HepG2 (cell line): ENCODE data around the gene NPIPB6. TPM values are rescaled to one million over a fixed set of nuclear protein-coding genes. Genes with fewer than 3 reads are reported as not detected.

Experiments
- BHLHE40 ChIP-seq: IDR thresholded peaks from 2 replicates; pipeline ENCODE4 v1.6.1; 2011; ENCODE audit warnings: low read length, improper control_type of control experiment
- CREB1 ChIP-seq, 2 experiments: fragments of 450-650 bp in 1 of 2; IDR thresholded peaks; 2 replicates each; pipeline ENCODE4 v1.6.1; 2016 to 2017; ENCODE audit warnings: control low read depth in 1 of 2, mild to moderate bottlenecking in 1 of 2, missing compliant biosample characterization in 1 of 2, missing genetic modification characterization in 1 of 2
- GABPA ChIP-seq, 2 experiments: IDR thresholded peaks; 2 replicates each; pipeline ENCODE4 v1.6.1; 2011 to 2016; ENCODE audit warnings: low read depth in 2 of 2, low read length in 1 of 2, missing biosample characterization in 1 of 2, missing genetic modification characterization in 1 of 2
- GTF2F1 ChIP-seq: fragments of 150-350 bp; IDR thresholded peaks from 2 replicates; pipeline ENCODE4 v1.6.1; 2014; ENCODE audit warnings: low read length
- HDAC1 ChIP-seq: sonication (generic); formaldehyde crosslinking; IDR thresholded peaks from 2 replicates; pipeline ENCODE4 v1.5.1; 2020; ENCODE audit warnings: mild to moderate bottlenecking, missing genetic modification reagents
- HMG20A ChIP-seq: IDR thresholded peaks from 2 replicates; pipeline ENCODE4 v1.6.1; 2016; ENCODE audit warnings: borderline replicate concordance
- KLF6 ChIP-seq: IDR thresholded peaks from 2 replicates; pipeline ENCODE4 v1.8.0; 2016; ENCODE audit warnings: missing biosample characterization, missing genetic modification reagents
- MATR3 ChIP-seq: sonication (generic); formaldehyde crosslinking; IDR thresholded peaks from 2 replicates; pipeline ENCODE4 v1.4.0; 2020; ENCODE audit warnings: missing genetic modification reagents
- MAX ChIP-seq: IDR thresholded peaks from 2 replicates; pipeline ENCODE4 v1.6.1; 2012; ENCODE audit warnings: inconsistent platforms
- MBD4 ChIP-seq: IDR thresholded peaks from 2 replicates; pipeline ENCODE4 v1.6.1; 2012; ENCODE audit warnings: low read length, inconsistent platforms, borderline replicate concordance
- MED8 ChIP-seq: sonication (generic); formaldehyde crosslinking; IDR thresholded peaks from 2 replicates; pipeline ENCODE4 v1.8.1; 2023; ENCODE audit warnings: mild to moderate bottlenecking, missing genetic modification reagents; ENCODE audit not compliant: insufficient replicate concordance
- PITX1 ChIP-seq: sonication (generic); formaldehyde crosslinking; IDR thresholded peaks from 2 replicates; pipeline ENCODE4 v1.5.1; 2020; ENCODE audit warnings: mild to moderate bottlenecking, missing genetic modification reagents
- POLR2G ChIP-seq: fragments of 200-400 bp; formaldehyde crosslinking; IDR thresholded peaks from 2 replicates; pipeline ENCODE4 v1.6.1; 2018; ENCODE audit warnings: mild to moderate bottlenecking, low read depth, low read length, moderate library complexity
- PREB ChIP-seq: sonication (generic); formaldehyde crosslinking; IDR thresholded peaks from 2 replicates; pipeline ENCODE4 v1.4.0; 2020; ENCODE audit warnings: missing genetic modification reagents
- RARA ChIP-seq: IDR thresholded peaks from 2 replicates; pipeline ENCODE4 v1.6.1; 2016; ENCODE audit warnings: missing genetic modification reagents, missing compliant biosample characterization
- RXRB ChIP-seq: IDR thresholded peaks from 2 replicates; pipeline ENCODE4 v1.6.1; 2016; ENCODE audit warnings: borderline replicate concordance, missing genetic modification reagents, missing compliant biosample characterization
- SIX4 ChIP-seq: sonication (generic); formaldehyde crosslinking; IDR thresholded peaks from 2 replicates; pipeline ENCODE4 v1.4.0; 2020; ENCODE audit warnings: missing genetic modification reagents
- SMARCE1 ChIP-seq: fragments of 450-650 bp; IDR thresholded peaks from 2 replicates; pipeline ENCODE4 v1.6.1; 2017; ENCODE audit warnings: borderline replicate concordance
- SRSF1 ChIP-seq: fragments of 200-400 bp; formaldehyde crosslinking; optimal IDR thresholded peaks from 2 replicates; pipeline ENCODE3; 2017; ENCODE audit warnings: mild to moderate bottlenecking, low read depth, low read length, moderate library complexity
- TMF1 ChIP-seq: sonication (generic); formaldehyde crosslinking; IDR thresholded peaks from 2 replicates; pipeline ENCODE4 v1.8.1; 2022; ENCODE audit warnings: low read depth, missing genetic modification reagents
- ZBTB46 ChIP-seq: sonication (generic); formaldehyde crosslinking; IDR thresholded peaks from 2 replicates; pipeline ENCODE4 v1.4.0; 2020; ENCODE audit warnings: mild to moderate bottlenecking, missing genetic modification reagents, borderline replicate concordance
- ZBTB7A ChIP-seq: sonication (generic); formaldehyde crosslinking; IDR thresholded peaks from 2 replicates; pipeline ENCODE4 v1.8.0; 2022; ENCODE audit warnings: mild to moderate bottlenecking, missing genetic modification reagents
- ZNF251 ChIP-seq: sonication (generic); formaldehyde crosslinking; IDR thresholded peaks from 2 replicates; pipeline ENCODE4 v1.9.0; 2021; ENCODE audit warnings: mild to moderate bottlenecking, missing genetic modification reagents
- ZNF468 ChIP-seq: sonication (generic); formaldehyde crosslinking; IDR thresholded peaks from 2 replicates; pipeline ENCODE4 v1.8.0; 2022; ENCODE audit warnings: mild to moderate bottlenecking, moderate library complexity, missing genetic modification reagents
- ZNF577 ChIP-seq: sonication (generic); formaldehyde crosslinking; IDR thresholded peaks from 2 replicates; pipeline ENCODE4 v1.4.0; 2020; ENCODE audit warnings: mild to moderate bottlenecking, low read depth, missing genetic modification reagents, borderline replicate concordance
- ZNF7 ChIP-seq: IDR thresholded peaks from 2 replicates; pipeline ENCODE4 v1.6.1; 2016; ENCODE audit warnings: missing biosample characterization, missing genetic modification reagents
- ZNF703 ChIP-seq: sonication (generic); formaldehyde crosslinking; IDR thresholded peaks from 2 replicates; pipeline ENCODE4 v1.5.1; 2020; ENCODE audit warnings: missing genetic modification reagents, mild to moderate bottlenecking, moderate library complexity, borderline replicate concordance
- ZNF704 ChIP-seq: sonication (generic); formaldehyde crosslinking; IDR thresholded peaks from 2 replicates; pipeline ENCODE4 v1.8.1; 2023; ENCODE audit warnings: mild to moderate bottlenecking, inconsistent platforms, moderate library complexity, missing genetic modification reagents, borderline replicate concordance
- ZNF776 ChIP-seq: sonication (generic); formaldehyde crosslinking; IDR thresholded peaks from 2 replicates; pipeline ENCODE4 v1.4.0; 2020; ENCODE audit warnings: mild to moderate bottlenecking, missing genetic modification reagents
- polyA plus RNA-seq, 8 experiments: library from polyadenylated mRNA; depleted of rRNA in 3 of 8; stranded (reverse) in 7 of 8; unstranded in 1 of 8; fragments of >200 nt; fragmentation: Illumina TruSeq in 4 of 8; extraction: Trizol in 4 of 8; gene quantifications; 2 replicates each; pipeline versions ENCODE4 v1.2.1 to v1.2.3, GENCODE V29; 2011 to 2016; ENCODE audit warnings: low read depth in 4 of 8, missing spikeins in 1 of 8, mixed read lengths in 1 of 8; ENCODE audit not compliant: insufficient read depth in 1 of 8
- total RNA-seq, 5 experiments: library from RNA; depleted of rRNA; stranded (reverse); fragments of >200 nt; fragmentation: Illumina TruSeq; extraction: Trizol; gene quantifications; 2 replicates each; pipeline ENCODE4 v1.2.3, GENCODE V29; 2016; ENCODE audit warnings: low read depth in 1 of 5

Gene NPIPB6
- total and polyA plus RNA-seq, 2 of the 13 experiments (the other 11 are each of a cell fraction or from before 2014, with no cell fraction given), result 0.25 TPM; not detected in 1

- no peak for TF ChIP-seq POLR2G
- no peak for TF ChIP-seq ZNF468 (CRISPR knock-in tag)
- TF ChIP-seq ZNF776 (CRISPR knock-in tag), result peak; percentile 55; the same call in 1 of the 2 replicates
- TF ChIP-seq CREB1 (IDR thresholded peaks at IDR 0.05), result no peak
- no peak for TF ChIP-seq CREB1 (CRISPR knock-in tag; IDR thresholded peaks at IDR 0.05)
- peak; percentile 77; the same call in 1 of the 2 replicates for TF ChIP-seq TMF1 (CRISPR knock-in tag)
- no peak for TF ChIP-seq SRSF1
- TF ChIP-seq SIX4 (CRISPR knock-in tag), result peak; percentile 89
- no peak; the same call in 1 of the 2 replicates for TF ChIP-seq HDAC1 (CRISPR knock-in tag)
- peak; percentile 99 for TF ChIP-seq KLF6 (CRISPR knock-in tag)
- peak; percentile 80 for TF ChIP-seq ZNF7 (CRISPR knock-in tag)
- no peak for TF ChIP-seq MBD4
- peak; percentile 80 for TF ChIP-seq RXRB
- TF ChIP-seq BHLHE40, result no peak
- no peak for TF ChIP-seq ZBTB46 (CRISPR knock-in tag)
- TF ChIP-seq SMARCE1, result no peak
- TF ChIP-seq PREB (CRISPR knock-in tag), result no peak
- TF ChIP-seq ZBTB7A (CRISPR knock-in tag), result peak; percentile 45; the same call in 1 of the 2 replicates
- peak; percentile 70 for TF ChIP-seq PITX1 (CRISPR knock-in tag)
- peak; percentile 72 for TF ChIP-seq HMG20A (CRISPR knock-in tag)
- TF ChIP-seq RARA (CRISPR knock-in tag), result peak; percentile 84
- TF ChIP-seq MED8 (CRISPR knock-in tag), result no peak
- TF ChIP-seq ZNF703, result no peak
- TF ChIP-seq MAX, result no peak
- no peak for TF ChIP-seq GABPA (IDR thresholded peaks at IDR 0.05; ENCODE audit: low read depth, low read length)
- TF ChIP-seq GABPA (CRISPR knock-in tag; IDR thresholded peaks at IDR 0.05; ENCODE audit: low read depth), result peak; percentile 50; the same call in 1 of the 2 replicates
- no peak for TF ChIP-seq MATR3 (CRISPR knock-in tag)
- TF ChIP-seq ZNF577 (CRISPR knock-in tag), result no peak
- no peak for TF ChIP-seq ZNF251 (CRISPR knock-in tag)
- TF ChIP-seq GTF2F1, result no peak
- peak; percentile 71; the same call in 1 of the 2 replicates for TF ChIP-seq ZNF704 (CRISPR knock-in tag)
Measured at GRCh38 chr16:28304214-28304613, 59.1 kb downstream of the NPIPB6 start (continued).
